Anterior cingulate cortex (tissue), 58 donors: Measurements from ENCODE around the gene STK25.
"Not testable (repeated sequence)": the region's sequence is repeated elsewhere in the genome, so short reads cannot be mapped to it uniquely, and the experiment has no call there.

ENCODE experiments used
- DNase-seq, 58 donors: peaks; one replicate each; lab custom pipeline; 2025; lab: John Stamatoyannopoulos, UW

The STK25 gene

GRCh38 chr2:241514986-241515737 is 6.8 kb upstream of the STK25 start:
- no peak for DNase-seq

DNA sequence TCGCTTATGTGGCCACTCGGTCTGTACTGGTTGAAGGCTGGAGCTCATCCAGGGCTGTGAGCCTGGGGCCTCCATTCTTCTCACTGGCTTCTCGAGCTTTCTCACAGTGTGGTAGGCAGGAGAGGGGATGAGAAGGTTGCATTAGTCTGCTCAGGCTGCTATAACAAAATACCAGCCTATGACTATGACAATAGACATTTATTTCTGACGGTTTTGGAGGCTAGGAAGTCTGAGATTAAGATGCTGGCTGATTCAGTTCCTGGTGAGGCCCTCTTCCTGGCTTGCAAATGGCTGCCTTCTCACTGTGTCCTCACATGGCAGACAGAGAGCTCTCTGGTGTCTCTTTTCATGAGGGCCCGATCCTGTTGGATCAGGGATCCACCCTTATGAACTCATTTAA is 6.2 kb upstream of the STK25 start:
- no peak for DNase-seq

DNA sequence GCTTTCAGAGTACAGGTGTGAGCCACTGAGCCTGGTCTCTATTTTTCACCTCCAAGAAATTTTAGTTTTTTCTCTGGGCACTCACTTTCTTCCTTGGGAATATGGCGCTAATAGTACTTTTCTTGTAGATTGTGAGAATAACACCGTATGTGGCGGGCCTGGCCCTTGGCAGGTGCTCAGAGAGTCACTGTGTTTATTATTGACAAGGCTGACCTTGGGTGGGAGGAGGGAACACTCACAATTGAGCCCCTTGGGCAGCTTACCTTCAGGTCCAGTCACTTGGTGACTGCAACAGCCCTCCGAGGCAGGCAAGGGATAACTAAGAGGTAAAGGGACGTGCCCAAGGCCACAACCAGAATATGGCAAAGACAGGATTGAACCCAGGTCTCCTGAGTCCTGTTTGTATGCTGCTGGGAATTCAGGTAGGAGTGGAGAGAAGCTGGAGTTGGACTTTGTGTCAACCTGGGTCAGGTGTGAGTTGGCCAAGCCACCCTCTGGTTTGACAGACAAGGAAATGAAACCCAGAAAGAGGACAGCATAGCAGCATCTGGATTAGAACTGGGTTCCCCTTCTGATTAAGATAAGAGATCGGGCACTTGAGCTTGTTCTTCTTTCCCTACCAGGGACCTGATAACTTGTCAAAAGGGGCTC is 2.8 kb upstream of the STK25 start:
- no peak for DNase-seq

DNA sequence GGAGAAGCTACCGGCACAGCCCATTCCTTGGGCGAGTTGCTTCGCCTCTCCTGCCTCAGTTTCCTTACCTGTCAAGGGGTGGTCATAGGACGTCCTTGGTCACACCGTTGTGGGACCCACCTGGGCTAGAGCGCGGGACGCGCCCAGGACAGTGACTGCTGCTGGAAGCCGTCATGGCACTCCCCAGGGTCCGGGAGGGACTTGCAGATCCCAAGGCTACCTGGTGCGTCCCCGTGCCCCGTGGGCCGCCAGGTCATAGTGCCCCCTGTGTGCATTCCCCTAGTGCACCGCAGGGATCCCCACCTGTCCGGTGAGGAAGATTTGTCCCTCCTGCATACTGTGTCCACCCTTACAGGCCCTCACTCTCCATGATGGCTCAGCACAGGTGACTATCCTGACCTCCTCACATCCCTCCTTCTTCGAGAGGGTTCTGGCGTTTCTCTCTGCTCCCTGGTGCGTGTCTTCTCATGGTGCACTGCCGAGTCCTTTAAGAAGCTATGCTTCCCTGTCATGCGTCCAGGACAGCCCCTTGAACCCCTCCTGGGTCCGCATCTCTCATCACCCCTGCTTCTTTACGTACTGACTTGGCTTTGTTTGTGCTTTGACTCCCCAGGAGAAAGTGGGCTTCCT is 886 bp upstream of the STK25 start:
- peak in 1 of 58 donors; percentile 64 for DNase-seq

DNA sequence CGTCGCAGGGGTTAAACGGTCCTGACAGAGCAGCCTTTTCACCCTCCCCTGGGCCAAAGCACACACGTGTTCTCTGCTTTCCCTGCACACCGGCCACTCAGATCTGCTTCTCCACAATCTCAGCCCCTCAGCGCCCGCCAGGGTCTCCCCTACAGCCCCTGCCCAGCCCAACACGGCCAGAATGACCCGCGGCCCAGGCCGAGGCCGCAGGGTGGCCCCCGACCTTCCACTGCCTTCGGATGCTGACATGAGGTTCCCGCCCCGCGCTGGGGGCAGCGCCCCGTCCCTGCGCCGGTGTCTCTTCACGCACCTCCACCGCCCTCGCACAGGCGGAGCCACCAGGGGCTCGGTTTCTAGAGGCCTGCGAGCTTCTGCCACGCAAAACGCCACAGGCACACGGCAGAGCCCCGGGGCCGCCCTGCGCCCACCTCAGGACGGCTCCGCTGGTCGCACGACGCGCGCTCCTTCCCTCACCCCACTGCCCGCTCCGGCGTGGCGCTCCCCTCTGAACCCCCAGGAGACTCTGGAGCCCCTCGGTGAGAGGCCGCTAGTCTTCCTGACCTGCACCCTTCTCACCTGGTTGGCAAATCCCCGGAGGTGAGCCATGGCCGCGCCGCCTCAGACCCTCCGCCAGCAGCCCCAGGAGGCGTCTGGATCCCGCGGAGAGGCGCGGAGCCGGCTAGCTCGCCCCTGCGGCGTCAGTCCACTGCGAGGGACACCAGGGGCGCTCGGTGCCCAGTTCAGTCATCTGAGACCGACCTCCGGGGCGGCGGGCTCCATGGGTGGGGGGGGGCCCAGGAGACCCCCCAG is 749 bp downstream of the STK25 start:
- DNase-seq = peak in 7 of 58 donors; percentile 23 to 60 (median 47)

- no peak for DNase-seq
Observed at GRCh38 chr2:241506793-241507429, 1.5 kb downstream of the STK25 start.

- DNase-seq = not testable (repeated sequence)
Observed at GRCh38 chr2:241506317-241506716, 2.1 kb downstream of the STK25 start.

DNA sequence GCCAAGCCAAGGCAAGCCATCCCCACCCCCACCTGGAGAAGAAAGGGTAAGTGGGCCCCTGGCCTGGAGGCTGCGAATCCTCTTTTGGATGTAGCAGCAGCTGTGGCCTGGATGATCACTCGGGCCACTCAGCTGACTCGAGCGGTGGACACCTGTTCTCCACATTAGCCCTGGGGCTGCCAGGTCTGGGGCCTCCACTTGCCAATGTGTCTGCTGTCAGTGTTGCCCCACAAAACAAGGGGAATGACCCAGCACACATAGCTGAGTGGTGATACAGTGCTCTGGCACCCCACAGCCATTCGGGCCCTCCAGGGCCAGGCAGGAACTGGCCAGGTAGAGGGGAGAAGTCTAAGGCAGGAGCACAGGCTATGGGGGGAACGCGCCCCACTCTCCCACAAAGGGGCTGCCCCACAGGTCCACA is 2.6 kb downstream of the STK25 start:
- DNase-seq = no peak

- no peak for DNase-seq
Observed at GRCh38 chr2:241505086-241505780, 3.2 kb downstream of the STK25 start.

- no peak for DNase-seq
Observed at GRCh38 chr2:241503776-241504392, 4.5 kb downstream of the STK25 start.

DNA sequence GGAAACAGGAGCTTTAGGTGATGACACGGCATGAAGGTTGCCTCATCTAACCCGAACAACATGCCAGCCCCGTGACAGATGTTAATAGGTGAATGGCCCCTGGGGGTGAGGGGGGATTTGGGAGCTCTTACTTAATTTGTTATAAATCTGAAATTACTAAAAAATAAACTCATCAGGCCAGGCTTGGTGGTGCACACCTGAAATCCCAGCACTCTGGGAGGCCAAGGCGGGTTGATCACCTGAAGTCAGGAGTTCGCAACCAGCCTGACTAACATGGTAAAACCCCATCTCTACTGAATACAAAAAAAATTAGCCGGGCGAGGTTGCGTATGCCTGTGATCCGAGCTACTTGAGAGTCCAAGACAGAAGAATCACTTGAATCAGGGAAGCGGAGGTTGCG is 6.1 kb downstream of the STK25 start:
- no peak for DNase-seq

DNA sequence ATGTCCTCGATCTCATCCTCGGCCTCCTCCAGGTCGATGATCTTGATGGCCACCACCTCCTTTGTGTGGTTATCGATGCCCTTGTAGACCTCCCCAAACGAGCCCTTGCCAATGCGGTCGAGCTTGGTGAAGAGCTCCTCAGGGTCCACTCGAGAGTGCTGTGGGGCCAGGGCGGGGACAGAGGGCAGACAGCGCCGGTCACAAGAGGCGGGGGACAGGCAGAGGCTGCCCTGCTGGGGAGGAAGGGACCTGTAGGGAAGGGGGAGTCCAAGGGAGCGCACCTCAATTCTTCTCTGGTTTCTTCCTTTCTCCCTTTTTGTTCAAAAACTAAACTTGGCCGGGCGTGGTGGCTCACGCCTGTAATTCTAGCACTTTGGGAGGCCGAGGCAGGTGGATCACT is 6.8 kb downstream of the STK25 start:
- no peak for DNase-seq

DNA sequence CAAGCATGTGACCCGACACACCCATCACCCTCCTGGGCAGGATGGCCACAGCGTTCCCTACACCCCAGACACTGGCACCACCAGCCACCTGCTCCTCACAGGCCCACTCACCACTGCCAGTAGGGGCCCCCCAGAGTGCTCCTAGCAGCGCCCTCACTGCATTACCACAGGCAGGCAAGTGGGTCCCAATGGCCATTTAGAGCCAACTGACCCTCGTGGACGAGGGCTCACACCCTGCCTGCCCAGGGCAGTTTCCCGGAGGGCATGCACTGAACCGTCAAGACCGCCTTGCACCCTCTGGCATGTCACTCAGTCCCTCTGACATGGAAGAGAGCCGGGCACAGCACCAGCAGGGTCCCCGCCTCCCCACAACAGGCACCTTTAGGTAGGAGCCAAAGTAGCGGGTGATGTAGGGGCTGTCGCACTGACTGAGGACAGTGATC is 7.3 kb downstream of the STK25 start:
- DNase-seq = no peak

DNA sequence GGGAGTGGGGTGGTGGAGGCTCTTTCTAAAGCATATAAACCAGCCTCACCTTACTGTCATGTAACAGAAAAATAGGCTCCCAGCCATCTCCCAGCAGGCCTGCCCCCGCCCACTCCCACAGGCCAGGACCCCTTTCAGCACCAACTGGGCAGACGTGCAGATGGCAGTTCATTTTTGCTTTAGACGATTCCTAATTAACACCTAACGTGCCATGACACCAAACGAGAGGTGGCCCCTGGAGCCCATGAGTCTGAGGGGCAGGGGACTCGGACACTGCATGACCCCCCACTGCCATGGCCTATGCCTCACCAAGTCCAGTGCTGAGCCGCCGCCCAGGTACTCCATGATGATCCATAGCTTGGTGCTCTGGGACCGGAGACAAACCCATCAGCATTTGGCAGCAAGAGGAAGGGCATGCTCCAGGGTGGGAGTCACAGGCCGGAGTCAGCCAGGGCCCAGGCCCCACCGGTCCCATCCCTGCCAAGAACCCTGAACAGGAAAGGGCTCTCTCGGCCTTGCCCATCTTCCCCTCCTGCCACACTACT is 7.9 kb downstream of the STK25 start:
- DNase-seq = no peak

GRCh38 chr2:241500016-241500415 is 8.4 kb downstream of the STK25 start:
- no peak for DNase-seq

- no peak for DNase-seq
Observed at GRCh38 chr2:241499146-241499965, 9.0 kb downstream of the STK25 start.

GRCh38 chr2:241498115-241499070 is 10.0 kb downstream of the STK25 start:
- DNase-seq = no peak
